AG09309 (cell line): ENCODE results near the gene CNGA3.
"Not testable (repeated sequence)": the region's sequence is repeated elsewhere in the genome, so short reads cannot be mapped to it uniquely, and the experiment has no call there.

Experiments
- DNase-seq: peaks from one replicate; pipeline ENCODE4 v3.0.0-alpha.2; 2010; ENCODE audit warnings: low read depth
- H3K4me3 ChIP-seq: 2 replicates; pipeline ENCODE4 v1.5.1; 2011; ENCODE audit warnings: mild to moderate bottlenecking, low read depth, low read length, moderate library complexity; ENCODE audit not compliant: control insufficient read depth
- CTCF ChIP-seq: IDR thresholded peaks from 2 replicates; pipeline ENCODE4 v1.5.1; 2011; ENCODE audit warnings: mild to moderate bottlenecking, low read depth, low read length, inconsistent platforms; ENCODE audit not compliant: insufficient read depth, control insufficient read depth; ENCODE audit errors: missing control alignments

Gene CNGA3

GRCh38 chr2:98346311-98347236 is at the start of gene CNGA3:
Gene CNGA3 (plus strand): TSS chr2:98346456. CDS start chr2:98369976, 23,520 bp downstream.
- no peak for DNase-seq
- no peak for TF ChIP-seq CTCF
- peak within 1 kb of the TSS; percentile 35 for H3K4me3 ChIP-seq

- H3K4me3 ChIP-seq: no peak overlapping the region
- DNase-seq: no peak
- TF ChIP-seq CTCF: no peak
These were observed 48.2 kb upstream of the CNGA3 start for GRCh38 chr2:98297817-98298682.

GRCh38 chr2:98298683-98299164 is 47.5 kb upstream of the CNGA3 start:
- no peak for TF ChIP-seq CTCF
- DNase-seq: no peak
- H3K4me3 ChIP-seq: no peak overlapping the region

GRCh38 chr2:98299211-98299905 is 46.9 kb upstream of the CNGA3 start:
- no peak overlapping the region for H3K4me3 ChIP-seq
- no peak for DNase-seq
- no peak for TF ChIP-seq CTCF

GRCh38 chr2:98300141-98300874 is 45.9 kb upstream of the CNGA3 start:
- H3K4me3 ChIP-seq: no peak overlapping the region
- no peak for TF ChIP-seq CTCF
- DNase-seq: no peak

GRCh38 chr2:98301469-98301868 is 44.8 kb upstream of the CNGA3 start:
- no peak overlapping the region for H3K4me3 ChIP-seq
- TF ChIP-seq CTCF: no peak
- DNase-seq: no peak

- DNase-seq: not testable (repeated sequence)
These were observed 39.0 kb upstream of the CNGA3 start for GRCh38 chr2:98307131-98307696.

More at GRCh38 chr2:98307131-98307696, 39.0 kb upstream of the CNGA3 start:
- not testable (repeated sequence) for H3K4me3 ChIP-seq
